GM10248 (cell line): ENCODE results near the gene RBMS2.

Experiments
- CTCF ChIA-PET: fragments of 300-600 bp; sonication (Branson Sonifier 250); formaldehyde crosslinking; extraction: SDS; loops from one replicate; lab custom pipeline; 2021; ENCODE audit warnings: antibody characterized with exemption; lab: Yijun Ruan, JAX
- POLR2A ChIA-PET: fragments of 350-650 bp; sonication (Branson Sonifier 250); formaldehyde crosslinking; extraction: SDS; loops from one replicate; lab custom pipeline; 2020; ENCODE audit warnings: antibody characterized with exemption; lab: Yijun Ruan, JAX
- DNase-seq: peaks from one replicate; pipeline ENCODE4 v3.0.0; 2012; ENCODE audit errors: extremely low spot score
- TF ChIP-seq, protein P1 (sequence below): IDR thresholded peaks from 2 replicates; pipeline ENCODE4 v1.5.1; 2012; ENCODE audit warnings: mild to moderate bottlenecking, low read depth; ENCODE audit errors: extremely low read depth, missing control alignments, control extremely low read depth

The RBMS2 gene

DNA sequence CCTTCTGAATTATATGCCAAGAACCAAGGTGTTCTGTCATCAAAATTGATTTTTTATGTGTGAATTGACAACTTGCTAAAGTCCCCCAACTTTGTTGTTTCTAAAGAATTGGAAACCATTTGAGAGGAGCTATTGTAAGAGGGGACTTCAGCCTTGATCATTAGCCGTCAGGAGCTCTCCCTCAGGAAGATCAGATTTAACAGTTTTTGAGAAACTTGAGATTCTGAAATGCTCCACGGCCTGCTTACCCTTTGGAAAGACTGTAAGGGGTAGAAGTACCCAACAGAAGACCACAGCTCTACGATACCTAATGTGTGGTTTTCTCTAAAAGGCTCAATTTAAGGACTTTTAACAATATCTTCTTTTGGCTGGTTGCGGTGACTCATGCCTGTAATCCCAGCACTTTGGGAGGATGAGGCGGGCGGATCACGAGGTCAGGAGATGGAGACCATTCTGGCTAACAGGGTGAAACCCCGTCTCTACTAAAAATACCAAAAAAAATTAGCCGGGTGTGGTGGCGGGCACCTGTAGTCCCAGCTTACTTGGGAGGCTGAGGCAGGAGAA lies 57.4 kb downstream of the RBMS2 start:
- POLR2A ChIA-PET = no interaction called here
- CTCF ChIA-PET = interaction anchor here (2.1 kb wide), 1 partner anchor 390 kb away, joined by 5 read pairs; the partner anchor contains the start of gene SMARCC2
- TF ChIP-seq, protein P1, sequence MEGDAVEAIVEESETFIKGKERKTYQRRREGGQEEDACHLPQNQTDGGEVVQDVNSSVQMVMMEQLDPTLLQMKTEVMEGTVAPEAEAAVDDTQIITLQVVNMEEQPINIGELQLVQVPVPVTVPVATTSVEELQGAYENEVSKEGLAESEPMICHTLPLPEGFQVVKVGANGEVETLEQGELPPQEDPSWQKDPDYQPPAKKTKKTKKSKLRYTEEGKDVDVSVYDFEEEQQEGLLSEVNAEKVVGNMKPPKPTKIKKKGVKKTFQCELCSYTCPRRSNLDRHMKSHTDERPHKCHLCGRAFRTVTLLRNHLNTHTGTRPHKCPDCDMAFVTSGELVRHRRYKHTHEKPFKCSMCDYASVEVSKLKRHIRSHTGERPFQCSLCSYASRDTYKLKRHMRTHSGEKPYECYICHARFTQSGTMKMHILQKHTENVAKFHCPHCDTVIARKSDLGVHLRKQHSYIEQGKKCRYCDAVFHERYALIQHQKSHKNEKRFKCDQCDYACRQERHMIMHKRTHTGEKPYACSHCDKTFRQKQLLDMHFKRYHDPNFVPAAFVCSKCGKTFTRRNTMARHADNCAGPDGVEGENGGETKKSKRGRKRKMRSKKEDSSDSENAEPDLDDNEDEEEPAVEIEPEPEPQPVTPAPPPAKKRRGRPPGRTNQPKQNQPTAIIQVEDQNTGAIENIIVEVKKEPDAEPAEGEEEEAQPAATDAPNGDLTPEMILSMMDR = no peak
- no peak for DNase-seq

DNA sequence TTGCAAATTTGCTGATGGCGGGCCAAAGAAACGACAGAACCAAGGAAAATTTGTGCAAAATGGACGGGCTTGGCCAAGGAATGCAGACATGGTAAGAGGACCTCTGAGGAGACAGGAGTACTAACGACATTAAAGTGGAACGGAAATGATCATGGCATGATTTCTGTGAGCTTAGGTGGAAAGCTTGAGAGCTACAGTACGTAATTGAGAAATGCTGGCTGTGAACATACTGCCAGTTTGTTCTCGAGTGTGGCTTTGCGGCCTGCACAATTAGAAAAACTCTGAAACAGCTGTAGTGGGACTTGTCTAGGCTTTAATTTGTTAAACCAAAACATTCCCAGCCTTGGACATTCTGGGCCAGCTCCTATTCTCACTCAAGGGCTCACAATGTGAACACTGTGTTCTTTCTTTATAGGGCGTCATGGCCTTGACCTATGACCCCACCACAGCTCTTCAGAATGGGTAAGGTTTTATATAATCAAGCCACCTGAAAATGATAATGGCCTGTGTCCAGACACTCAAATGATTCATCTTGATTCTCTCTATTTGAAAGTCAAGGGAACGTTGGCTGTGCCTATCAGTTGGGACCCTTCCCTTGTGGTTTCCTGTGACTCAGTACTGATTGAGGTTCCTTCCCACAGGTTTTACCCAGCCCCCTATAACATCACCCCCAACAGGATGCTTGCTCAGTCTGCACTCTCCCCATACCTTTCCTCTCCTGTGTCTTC lies 60.0 kb downstream of the RBMS2 start:
- POLR2A ChIA-PET = interaction anchor here (0.6 kb wide), 1 partner anchor 24 kb away, joined by 3 read pairs; no protein-coding TSS in a partner anchor
- no peak for DNase-seq
- TF ChIP-seq, protein P1 = no peak
- CTCF ChIA-PET = interaction anchor here (1.0 to 2.3 kb wide), 9 partner anchors 9 to 392 kb away, joined by 3 to 15 read pairs (median 5); partner anchors contain the start of gene SMARCC2

DNA sequence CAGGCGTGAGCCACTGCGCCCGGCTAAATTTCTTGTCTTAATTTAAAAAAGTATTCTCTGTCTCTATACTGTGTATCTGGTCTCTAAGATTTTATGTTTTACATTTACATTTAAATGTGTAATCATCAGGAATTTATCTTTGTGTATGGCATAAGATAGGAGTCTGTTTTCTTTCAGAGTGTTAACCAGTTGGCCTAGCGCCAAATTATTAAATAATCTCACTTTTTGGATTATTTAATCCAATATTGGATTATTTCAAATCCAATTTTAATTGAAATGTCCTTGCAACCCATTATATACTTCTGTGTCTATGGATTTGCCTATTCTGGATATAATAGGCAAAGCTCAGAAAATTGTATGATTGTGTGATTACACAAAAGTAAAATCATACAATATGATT lies 63.5 kb downstream of the RBMS2 start:
- TF ChIP-seq, protein P1 = no peak
- ChIA-PET CTCF (interaction anchor here (1.4 to 3.5 kb wide), 5 partner anchors 9 to 71 kb away, joined by 3 to 20 read pairs (median 6); partner anchors contain the start of gene RBMS2), POLR2A (no interaction called here)
- DNase-seq = no peak

DNA sequence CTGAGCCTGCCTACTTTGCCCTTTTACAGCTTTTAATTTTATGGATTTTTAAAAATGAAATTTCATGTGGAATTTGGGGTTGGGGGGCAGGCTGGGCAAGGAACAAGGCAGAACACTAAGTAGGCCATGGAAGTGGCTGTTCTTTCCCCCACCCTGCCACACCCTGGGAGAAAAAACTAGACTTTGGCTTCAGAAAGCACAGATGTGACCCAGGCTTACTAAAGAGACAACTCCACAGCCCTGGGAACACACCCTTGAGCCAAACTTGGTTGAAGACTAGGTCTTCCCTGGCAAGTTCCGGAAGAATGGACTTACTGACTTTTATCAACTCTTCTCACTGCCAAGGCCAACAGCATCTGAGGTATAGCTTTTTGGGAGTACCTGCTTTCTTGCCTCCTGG lies 68.2 kb downstream of the RBMS2 start:
- ChIA-PET CTCF (interaction anchor here (0.9 to 3.8 kb wide), 14 partner anchors 9 to 78 kb away, joined by 3 to 33 read pairs (median 5); partner anchors contain the start of gene RBMS2), POLR2A (no interaction called here)

DNA sequence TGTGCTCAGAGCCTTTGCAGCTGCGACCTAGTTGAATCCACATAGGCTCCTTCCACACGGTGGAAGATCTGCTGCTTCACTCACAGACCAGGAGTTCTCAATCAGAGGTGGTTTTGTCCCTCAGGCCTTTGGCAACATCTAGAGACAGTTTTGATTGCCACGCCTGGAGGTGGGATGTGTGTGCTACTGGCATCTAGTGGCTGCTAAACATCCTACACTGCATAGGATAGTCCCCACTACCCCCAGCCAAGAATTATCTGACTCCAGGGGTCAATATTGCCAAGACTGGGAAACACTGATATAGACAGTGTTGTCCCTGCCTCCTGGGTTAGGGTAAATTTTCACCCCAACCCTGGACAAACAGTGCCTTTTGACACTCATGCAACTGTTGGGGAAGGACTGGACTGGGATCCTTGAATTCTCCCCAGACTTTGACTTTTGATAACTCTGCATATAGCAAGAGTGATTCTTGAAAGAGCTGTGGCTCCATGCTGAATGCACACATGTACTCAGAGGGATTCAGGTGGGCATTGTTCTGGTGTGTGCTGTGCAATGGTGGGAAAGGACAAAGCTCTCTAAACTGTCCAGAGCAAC lies 68.7 kb downstream of the RBMS2 start:
- DNase-seq = peak; percentile 51
- TF ChIP-seq, protein P1 = peak; percentile 57
- POLR2A ChIA-PET = no interaction called here
- CTCF ChIA-PET = interaction anchor here (0.7 to 4.0 kb wide), 23 partner anchors 9 to 394 kb away, joined by 3 to 33 read pairs (median 5); partner anchors contain the start of gene RBMS2

More for the DNA sequence above, 68.2 kb downstream of the RBMS2 start:
- no peak for DNase-seq
- TF ChIP-seq, protein P1 = no peak

DNA sequence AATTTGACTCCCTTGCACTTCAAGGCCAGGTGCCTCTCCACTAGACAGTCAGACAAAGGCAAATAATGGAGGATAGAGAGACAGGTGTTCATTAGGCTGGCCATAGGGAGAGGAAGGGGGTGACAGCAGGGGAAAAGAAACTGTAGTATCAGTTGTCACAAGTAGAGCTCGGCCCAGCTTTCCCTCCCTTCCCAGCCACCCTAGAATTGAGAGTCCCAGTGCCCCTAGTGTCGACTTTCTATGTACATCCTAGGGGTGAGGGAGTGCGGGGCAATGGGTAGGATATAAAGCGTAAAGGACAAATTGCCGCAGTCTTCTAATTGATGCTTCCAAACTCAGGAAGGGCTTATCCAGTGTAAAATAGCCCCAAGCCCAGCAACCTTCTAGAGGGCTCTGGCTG lies 69.5 kb downstream of the RBMS2 start:
- ChIA-PET POLR2A (interaction anchor here (0.6 kb wide), 1 partner anchor 428 kb away, joined by 3 read pairs; no protein-coding TSS in a partner anchor), CTCF (interaction anchor here (0.7 to 4.0 kb wide), 13 partner anchors 10 to 394 kb away, joined by 3 to 33 read pairs (median 5); no protein-coding TSS in a partner anchor)
- no peak for DNase-seq
- TF ChIP-seq, protein P1 = no peak
